ENCODE measurements around the gene TRIO. TPM values are rescaled to one million over a fixed set of nuclear protein-coding genes. Genes with fewer than 3 reads are reported as not detected.

The TRIO gene
- total and polyA plus RNA-seq, 10 of the 15 experiments (the other 5 are each of a cell fraction or from before 2014, with no cell fraction given), result 5.1 to 96.4 (median 44.6) TPM

GRCh38 chr5:14326035-14326903, 183.1 kb downstream of the TRIO start (continued):
- TF ChIP-seq NR2C1 (IDR thresholded peaks at IDR 0.05) (no peak), SMARCA5 (IDR thresholded peaks at IDR 0.05) (no peak), CTCF (IDR thresholded peaks at IDR 0.05 in 2 of 3, conservative IDR thresholded peaks at IDR 0.05 in 1 of 3; ENCODE audit: control insufficient read depth in 2 of 3, extremely low read depth in 1 of 3, insufficient read depth in 1 of 3, low read depth in 3 of 3, low read length in 3 of 3) (peak; percentile 22 to 35 (median 32); a peak in 4 of 6 replicates), POU2F2 (IDR thresholded peaks at IDR 0.05; ENCODE audit: borderline replicate concordance, low read depth, low read length) (no peak)

GRCh38 chr5:14327624-14328023, 184.5 kb downstream of the TRIO start:
- H3K9ac ChIP-seq (ENCODE audit: control insufficient read depth, insufficient read depth, low read length), result no peak overlapping the region
- no peak overlapping the region for H3K4me2 ChIP-seq (ENCODE audit: control insufficient read depth, insufficient read depth)
- no peaks in the 10 kb centered on the region for H3K79me2 ChIP-seq (ENCODE audit: control insufficient read depth, insufficient read depth, low read length)
- H2AFZ ChIP-seq (ENCODE audit: control insufficient read depth, low read depth, low read length), result no peak overlapping the region
- H3K4me3 ChIP-seq, result no peak overlapping the region
- no peaks in the 10 kb centered on the region for H3K27me3 ChIP-seq (replicated peaks in 1 of 2; ENCODE audit: control insufficient read depth in 2 of 2, insufficient read depth in 2 of 2, low read length in 1 of 2)
- ChIA-PET CTCF (interaction anchor here (1.1 to 1.9 kb wide), 5 partner anchors 14 to 321 kb away, joined by 3 to 12 read pairs (median 3); no protein-coding TSS in a partner anchor), SMC1A (ENCODE audit: uncharacterized antibody, unreplicated experiment) (interaction anchor here (1.1 kb wide), 1 partner anchor 41 kb away, joined by 3 read pairs; no protein-coding TSS in a partner anchor), RAD21 (ENCODE audit: unreplicated experiment) (no interaction called here), POLR2A (no interaction called here)
- intact Hi-C loops (cut with micrococcal nuclease; ENCODE audit: unreplicated experiment), result no loop called here
- peaks cover 13% of the 10 kb centered on the region for H3K4me1 ChIP-seq (ENCODE audit: control insufficient read depth, insufficient read depth, low read length)
- H3K9me3 ChIP-seq (replicated peaks; ENCODE audit: control insufficient read depth, insufficient read depth, low read length), result no peaks in the 10 kb centered on the region
- H4K20me1 ChIP-seq (ENCODE audit: control insufficient read depth, insufficient read depth), result no peaks in the 10 kb centered on the region
- FAIRE-seq (no peak), DNase-seq (ENCODE audit: low read depth, low spot score) (no peak), ATAC-seq (no peak)
- no peak overlapping the region for H3K27ac ChIP-seq (ENCODE audit: control insufficient read depth, insufficient read depth)
- in situ Hi-C loops (cut with MboI), result no loop called here
- peaks cover 7 to 34% of the 10 kb centered on the region in 2 experiments for H3K36me3 ChIP-seq (ENCODE audit: control insufficient read depth in 2 of 2, insufficient read depth in 2 of 2, low read length in 1 of 2)
- 92% methylated on average over 6 of the region's 6 CpGs for WGBS (ENCODE audit: insufficient coverage, insufficient replicate concordance, low lambda C conversion rate, missing lambda C conversion rate)
- TF ChIP-seq RCOR1 (conservative IDR thresholded peaks at IDR 0.05; ENCODE audit: low read depth, low read length) (no peak), RELA (IDR thresholded peaks at IDR 0.05; ENCODE audit: borderline replicate concordance, partially characterized antibody) (no peak), ZNF217 (IDR thresholded peaks at IDR 0.05) (no peak), TCF3 (IDR thresholded peaks at IDR 0.05; ENCODE audit: borderline replicate concordance, insufficient read depth, low read depth, low read length) (no peak), GABPA (IDR thresholded peaks at IDR 0.05; ENCODE audit: low read depth) (no peak), RELB (IDR thresholded peaks at IDR 0.05; ENCODE audit: low read depth) (no peak), RFX5 (IDR thresholded peaks at IDR 0.05; ENCODE audit: low read depth, low read length) (no peak), JUND (IDR thresholded peaks at IDR 0.05; ENCODE audit: low read depth, low read length) (no peak), CHD4 (IDR thresholded peaks at IDR 0.05) (no peak)
- BruUV-seq (replicated peaks), result no TSS peak
